DND-41 (cell line): ENCODE results near the gene HTRA1.

Experiments used
- ATAC-seq: fragments of 200-7000 bp; cut with Tn5 transposase; 3 replicates; pipeline ENCODE4 v1.9.1; 2021; ENCODE audit warnings: low read depth; ENCODE audit not compliant: insufficient read depth
- DNase-seq: peaks from one replicate; pipeline ENCODE4 v3.0.0-alpha.2; 2020
- H2AFZ ChIP-seq: 2 replicates; pipeline ENCODE4 v1.6.0; 2012; ENCODE audit warnings: low read depth, low read length
- H3K27ac ChIP-seq: 2 replicates; pipeline ENCODE4 v1.5.1; 2012; ENCODE audit warnings: low read length, inconsistent platforms
- H3K27me3 ChIP-seq: fragments of 200-600 bp; sonication (generic); 2 replicates; pipeline ENCODE4 v1.6.0; 2012; ENCODE audit warnings: low read length, mild to moderate bottlenecking, inconsistent platforms; ENCODE audit not compliant: insufficient read depth, poor library complexity
- H3K36me3 ChIP-seq: 2 replicates; pipeline ENCODE4 v1.5.1; 2012; ENCODE audit warnings: low read length, inconsistent platforms; ENCODE audit not compliant: insufficient read depth
- H3K4me1 ChIP-seq: 2 replicates; pipeline ENCODE4 v1.5.1; 2012; ENCODE audit warnings: mild to moderate bottlenecking, low read length; ENCODE audit not compliant: insufficient read depth
- H3K4me2 ChIP-seq: 2 replicates; pipeline ENCODE4 v1.6.0; 2012; ENCODE audit warnings: mild to moderate bottlenecking, moderate library complexity, low read length, inconsistent platforms; ENCODE audit not compliant: insufficient read depth
- H3K4me3 ChIP-seq, 2 experiments: fragments of 200-600 bp in 1 of 2; shearing (Covaris generic) in 1 of 2; 2 replicates each; pipeline ENCODE4 v1.5.1; 2012 to 2016; ENCODE audit warnings: inconsistent platforms in 2 of 2, low read length in 2 of 2, mild to moderate bottlenecking in 2 of 2, low read depth in 1 of 2, moderate library complexity in 1 of 2
- H3K79me2 ChIP-seq: 2 replicates; pipeline ENCODE4 v1.6.0; 2012; ENCODE audit warnings: low read length, inconsistent platforms; ENCODE audit not compliant: insufficient read depth
- H3K9ac ChIP-seq: 2 replicates; pipeline ENCODE4 v1.6.0; 2012; ENCODE audit warnings: low read depth, mild to moderate bottlenecking, inconsistent platforms, low read length, moderate library complexity
- H3K9me3 ChIP-seq: 2 replicates; pipeline ENCODE4 v1.5.1; 2012; ENCODE audit warnings: low read length, moderate library complexity, mild to moderate bottlenecking, inconsistent platforms; ENCODE audit not compliant: insufficient read depth, severe bottlenecking
- H4K20me1 ChIP-seq: 2 replicates; pipeline ENCODE4 v1.6.0; 2012; ENCODE audit warnings: low read length; ENCODE audit not compliant: insufficient read depth
- CTCF ChIP-seq: IDR thresholded peaks from 2 replicates; pipeline ENCODE4 v1.5.1; 2012; ENCODE audit warnings: borderline replicate concordance, low read length, moderate library complexity, mild to moderate bottlenecking; ENCODE audit not compliant: poor library complexity, severe bottlenecking; ENCODE audit errors: extremely low read depth
- EZH2 ChIP-seq: IDR thresholded peaks from 3 replicates; pipeline ENCODE4 v1.6.1; 2012; ENCODE audit warnings: borderline replicate concordance, low read depth, mild to moderate bottlenecking, moderate library complexity, low read length, inconsistent platforms; ENCODE audit not compliant: severe bottlenecking

The HTRA1 gene

GRCh38 chr10:122554131-122555036 lies 93.0 kb downstream of the HTRA1 start:
- TF ChIP-seq CTCF (no peak), EZH2 (no peak)
- no peaks in the 10 kb centered on the region for H3K9me3 ChIP-seq
- H3K36me3 ChIP-seq, result no peaks in the 10 kb centered on the region
- H4K20me1 ChIP-seq, result no peaks in the 10 kb centered on the region
- no peak overlapping the region for H3K4me2 ChIP-seq
- no peaks in the 10 kb centered on the region for H3K27me3 ChIP-seq
- DNase-seq (no peak), ATAC-seq (no peak)
- no peak overlapping the region for H3K9ac ChIP-seq
- no peak overlapping the region for H2AFZ ChIP-seq
- no peak overlapping the region for H3K4me3 ChIP-seq
- H3K4me1 ChIP-seq, result peaks cover 19% of the 10 kb centered on the region
- H3K79me2 ChIP-seq, result no peaks in the 10 kb centered on the region
- H3K27ac ChIP-seq, result no peak overlapping the region

- DNase-seq (no peak), ATAC-seq (no peak)
- no peaks in the 10 kb centered on the region for H4K20me1 ChIP-seq
- H2AFZ ChIP-seq, result no peak overlapping the region
- H3K36me3 ChIP-seq, result no peaks in the 10 kb centered on the region
- no peak overlapping the region for H3K4me2 ChIP-seq
- no peaks in the 10 kb centered on the region for H3K9me3 ChIP-seq
- no peak overlapping the region for H3K27ac ChIP-seq
- H3K27me3 ChIP-seq, result no peaks in the 10 kb centered on the region
- H3K4me3 ChIP-seq, result no peak overlapping the region
- no peak overlapping the region for H3K9ac ChIP-seq
- no peak for TF ChIP-seq CTCF
- no peak for TF ChIP-seq EZH2
- H3K4me1 ChIP-seq, result peaks cover 22% of the 10 kb centered on the region
- no peaks in the 10 kb centered on the region for H3K79me2 ChIP-seq
Observed at GRCh38 chr10:122555442-122555841, 94.1 kb downstream of the HTRA1 start.

- H3K27ac ChIP-seq, result no peak overlapping the region
- no peaks in the 10 kb centered on the region for H3K79me2 ChIP-seq
- peaks cover 7% of the 10 kb centered on the region for H3K27me3 ChIP-seq
- H3K9ac ChIP-seq, result no peak overlapping the region
- no peak overlapping the region for H3K4me2 ChIP-seq
- no peak overlapping the region for H3K4me3 ChIP-seq
- H3K9me3 ChIP-seq, result no peaks in the 10 kb centered on the region
- no peaks in the 10 kb centered on the region for H4K20me1 ChIP-seq
- H2AFZ ChIP-seq, result no peak overlapping the region
- TF ChIP-seq EZH2, result no peak
- TF ChIP-seq CTCF, result no peak
- peaks cover 18% of the 10 kb centered on the region for H3K4me1 ChIP-seq
- ATAC-seq, result no peak
- H3K36me3 ChIP-seq, result no peaks in the 10 kb centered on the region
- DNase-seq, result no peak
Observed at GRCh38 chr10:122557516-122557915, 96.2 kb downstream of the HTRA1 start.
